HG03571 (cell line): ENCODE results near the gene PRKG1.

Experiments
- ATAC-seq: cut with Tn5 transposase; IDR thresholded peaks from one replicate; pipeline ENCODE4 v1.9.1; 2021; ENCODE audit not compliant: unreplicated experiment

PRKG1 gene

GRCh38 chr10:51074238-51075028, at the start of gene PRKG1:
TSS of gene PRKG1 (plus strand) at chr10:51074487.
- no peak for ATAC-seq

- ATAC-seq = no peak
Observed at GRCh38 chr10:51028420-51028819, 45.9 kb upstream of the PRKG1 start.

- no peak for ATAC-seq
Observed at GRCh38 chr10:51029172-51029641, 45.1 kb upstream of the PRKG1 start.

GRCh38 chr10:51030480-51030879, 43.8 kb upstream of the PRKG1 start:
- no peak for ATAC-seq

- no peak for ATAC-seq
Observed at GRCh38 chr10:51031950-51032349, 42.3 kb upstream of the PRKG1 start.

GRCh38 chr10:51034769-51035168, 39.5 kb upstream of the PRKG1 start:
- no peak for ATAC-seq

- ATAC-seq = no peak
Observed at GRCh38 chr10:51035344-51035743, 38.9 kb upstream of the PRKG1 start.

GRCh38 chr10:51045871-51046270, 28.4 kb upstream of the PRKG1 start:
- ATAC-seq = no peak

GRCh38 chr10:51046654-51047053, 27.6 kb upstream of the PRKG1 start:
- no peak for ATAC-seq

- no peak for ATAC-seq
Observed at GRCh38 chr10:51047857-51048256, 26.4 kb upstream of the PRKG1 start.

GRCh38 chr10:51048792-51049191, 25.5 kb upstream of the PRKG1 start:
- ATAC-seq = no peak

- no peak for ATAC-seq
Observed at GRCh38 chr10:51052163-51052562, 22.1 kb upstream of the PRKG1 start.

- no peak for ATAC-seq
Observed at GRCh38 chr10:51057925-51058324, 16.4 kb upstream of the PRKG1 start.

GRCh38 chr10:51063166-51063565, 11.1 kb upstream of the PRKG1 start:
- ATAC-seq = no peak

GRCh38 chr10:51063659-51064535, 10.4 kb upstream of the PRKG1 start:
- ATAC-seq = no peak

- ATAC-seq = no peak
Observed at GRCh38 chr10:51066231-51066630, 8.1 kb upstream of the PRKG1 start.

GRCh38 chr10:51072210-51072609, 2.1 kb upstream of the PRKG1 start:
- ATAC-seq = no peak

GRCh38 chr10:51072921-51073434, 1.3 kb upstream of the PRKG1 start:
- no peak for ATAC-seq

GRCh38 chr10:51073453-51074237, 642 bp upstream of the PRKG1 start:
- no peak for ATAC-seq

- no peak for ATAC-seq
Observed at GRCh38 chr10:51075043-51075872, 971 bp downstream of the PRKG1 start.
